DMS53 treated with DMSO at 0.1 percent for 48 hours (cell line): Measurements from ENCODE around the gene PTGDS.
A peak's percentile ranks its signal among the peaks of the same experiment; 100 is the strongest.

Experiments
- DNase-seq: peaks from one replicate; lab custom pipeline; 2025; ENCODE audit not compliant: unreplicated experiment; lab: John Stamatoyannopoulos, UW

PTGDS gene

DNA sequence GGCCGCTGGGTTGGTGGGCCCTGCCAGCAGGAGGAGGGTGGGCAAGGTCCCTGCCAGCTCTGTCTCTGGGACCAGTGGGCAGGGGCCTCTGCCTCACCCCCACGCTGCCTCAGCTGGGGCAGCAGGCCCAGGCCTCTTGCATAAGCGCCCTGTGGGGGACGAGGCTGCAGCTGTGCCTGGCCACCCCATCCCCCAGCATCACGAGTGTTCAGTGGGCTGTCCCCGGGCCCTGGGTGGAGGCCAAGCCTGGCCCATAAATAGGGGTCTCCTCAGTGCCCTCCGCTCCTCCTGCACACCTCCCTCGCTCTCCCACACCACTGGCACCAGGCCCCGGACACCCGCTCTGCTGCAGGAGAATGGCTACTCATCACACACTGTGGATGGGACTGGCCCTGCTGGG, at the start of gene PTGDS:
PTGDS (plus strand) TSS at position 282 of the 400 bp plus-strand sequence; CDS start at position 357, 75 bp downstream.
- DNase-seq: no peak

DNA sequence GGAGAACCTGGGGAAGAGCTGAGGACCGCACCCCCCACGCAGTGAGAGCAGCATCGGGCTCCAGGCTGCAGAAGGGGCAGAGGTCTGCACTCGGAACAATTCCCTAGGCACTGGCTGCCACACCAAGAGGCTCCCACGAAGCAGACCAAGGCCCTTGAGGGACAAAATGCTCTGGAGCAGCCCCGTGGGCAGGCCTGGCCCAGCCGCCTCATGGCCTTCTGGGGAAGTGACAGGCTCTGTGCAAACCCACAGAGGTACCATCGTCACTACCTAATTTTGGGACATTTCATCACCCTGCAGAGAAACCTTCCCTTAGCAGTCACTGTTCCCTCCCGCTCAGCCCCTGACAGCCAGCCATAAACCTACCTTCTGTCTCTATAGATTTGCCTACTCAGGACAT, 48.7 kb upstream of the PTGDS start:
- no peak for DNase-seq

DNA sequence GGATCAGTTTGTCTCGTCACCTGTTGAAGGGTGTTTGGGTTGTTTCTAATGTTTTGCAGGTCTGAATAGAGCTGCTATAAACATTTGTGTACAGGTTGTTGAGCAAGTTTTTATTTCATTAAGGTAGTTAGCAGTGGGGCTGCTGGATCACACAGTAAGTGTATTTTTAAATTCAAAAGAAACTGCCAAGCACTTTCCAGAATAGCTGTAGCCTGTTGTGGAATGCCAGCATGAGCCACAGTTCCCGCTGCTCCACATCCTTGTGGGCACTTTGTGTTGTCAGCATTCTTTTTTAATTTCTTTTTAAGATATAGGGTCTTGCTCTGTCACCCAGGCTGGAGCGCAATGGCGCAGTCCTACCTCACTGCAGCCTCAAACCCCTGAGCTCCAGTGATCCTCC, 47.3 kb upstream of the PTGDS start:
- DNase-seq: no peak

DNA sequence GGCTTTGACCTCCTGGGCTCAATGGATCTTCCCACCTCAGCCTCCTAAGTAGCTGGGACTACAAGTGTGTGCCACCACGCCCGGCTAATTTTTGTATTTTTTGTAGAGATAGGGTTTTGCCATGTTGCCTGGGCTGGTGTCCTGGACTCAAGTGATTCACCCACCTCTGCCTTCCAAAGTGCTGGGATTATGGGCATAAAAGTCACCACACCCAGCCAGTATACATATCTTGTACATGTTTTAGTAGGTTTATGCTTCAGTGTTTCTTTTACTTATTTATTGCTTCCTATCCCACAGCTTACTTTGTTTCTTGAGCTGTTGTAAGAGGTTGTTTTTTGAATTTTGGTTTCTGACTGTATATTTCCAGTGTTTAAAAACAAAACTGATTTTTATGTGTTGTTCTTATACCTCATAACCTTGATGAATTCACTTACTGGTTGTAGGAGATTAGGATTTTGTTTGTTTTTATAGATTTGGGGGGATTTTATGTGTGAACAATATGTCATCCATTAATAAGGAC, 45.6 kb upstream of the PTGDS start:
- no peak for DNase-seq

DNA sequence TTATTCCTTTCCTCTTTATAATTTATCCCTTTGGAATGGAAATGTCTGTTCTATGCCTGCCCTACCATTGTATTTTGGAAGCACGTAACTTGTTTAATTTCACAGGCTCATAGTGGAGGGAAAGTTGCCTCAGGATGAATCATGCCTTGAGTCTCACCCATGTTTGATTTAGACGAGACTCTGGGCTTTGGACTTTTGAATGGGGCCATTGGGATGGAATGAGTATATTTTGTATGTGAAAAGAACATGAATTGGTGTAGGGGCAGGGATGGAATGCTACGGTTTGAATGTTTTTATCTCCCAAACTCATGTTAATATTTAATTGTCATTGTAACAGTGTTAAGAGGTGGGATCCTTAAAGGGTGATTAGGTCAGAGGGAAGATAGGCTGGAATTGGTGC, 43.0 kb upstream of the PTGDS start:
- no peak for DNase-seq

DNA sequence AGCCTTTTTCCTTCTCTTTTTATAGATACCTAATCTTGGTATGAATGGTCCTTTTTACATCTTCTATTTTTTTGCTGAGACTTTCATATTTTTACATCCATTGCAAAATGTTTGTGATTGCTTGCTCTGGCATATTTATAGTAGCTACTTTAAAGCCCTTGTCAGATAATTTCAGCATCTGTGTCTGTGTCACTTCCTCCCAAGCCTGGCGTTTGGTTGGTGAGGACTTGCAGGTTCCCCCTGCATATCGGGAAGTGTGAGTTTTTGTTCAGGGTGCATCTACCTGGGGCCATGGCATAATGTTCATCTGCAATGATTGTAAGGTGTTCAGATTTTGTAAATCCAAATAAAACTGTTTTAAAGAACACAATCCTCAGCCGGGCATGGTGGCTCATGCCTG, 41.7 kb upstream of the PTGDS start:
- no peak for DNase-seq

DNA sequence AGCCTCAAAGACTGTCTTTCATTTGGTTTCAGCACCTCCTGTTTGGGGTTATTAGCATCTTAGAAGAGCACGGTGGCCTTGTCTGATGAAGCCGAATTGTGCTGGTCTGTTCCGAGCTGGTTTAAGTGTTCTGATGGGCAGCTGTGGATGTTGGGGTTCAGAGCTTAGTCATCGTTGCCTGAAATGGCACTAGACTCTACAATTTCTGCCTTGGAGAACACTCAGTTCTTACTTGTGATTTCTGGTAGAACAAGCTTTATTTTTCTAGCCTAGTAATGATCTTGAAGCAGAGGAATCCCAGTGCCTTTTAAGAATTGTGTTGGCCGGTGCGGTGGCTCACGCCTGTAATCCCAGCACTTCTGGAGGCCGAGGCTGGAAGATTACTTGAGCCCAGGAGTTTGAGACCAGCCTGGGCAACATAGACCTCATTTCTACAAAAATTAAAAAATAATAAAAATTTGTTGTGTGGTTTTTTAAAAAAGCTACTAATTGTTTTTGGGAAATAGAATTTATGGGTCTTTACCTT, 40.6 kb upstream of the PTGDS start:
- DNase-seq: no peak

DNA sequence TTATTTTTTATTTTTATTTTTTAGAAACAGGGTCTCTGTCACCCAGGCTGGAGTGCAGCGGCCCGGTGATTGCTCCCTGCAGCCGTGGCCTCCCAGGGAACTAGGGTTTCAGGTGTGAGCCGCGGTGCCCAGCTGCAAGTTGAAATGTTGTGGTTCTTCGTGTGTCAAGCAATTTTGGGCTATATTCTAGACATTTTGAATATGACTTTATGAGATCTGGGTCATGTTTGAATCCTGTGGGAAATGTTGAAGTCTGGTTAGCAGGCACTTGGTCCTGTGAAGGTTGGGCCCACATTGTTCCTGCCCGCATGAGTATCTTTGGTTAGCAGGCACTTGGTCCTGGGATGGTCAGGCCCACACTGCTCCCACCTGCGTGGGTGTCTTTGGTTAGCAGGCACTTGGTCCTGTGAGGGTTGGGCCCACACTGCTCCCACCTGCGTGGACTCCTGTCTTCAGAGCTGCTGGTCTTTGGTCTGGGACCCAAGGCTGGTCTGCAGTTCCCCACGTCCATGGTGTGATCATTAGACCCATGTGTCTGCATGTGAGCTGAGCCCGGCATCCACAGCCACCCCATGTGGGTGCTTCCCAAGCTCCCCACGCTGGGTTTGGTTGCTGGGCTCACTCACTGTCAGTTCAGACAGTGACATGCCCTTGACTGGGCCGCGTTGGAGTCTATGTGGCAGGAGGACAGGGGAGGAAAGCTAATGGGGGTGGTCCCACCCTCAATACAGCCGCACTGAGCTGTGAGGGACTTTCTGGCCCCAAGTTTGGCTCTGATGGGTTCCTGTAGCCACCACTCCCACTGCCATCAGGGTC, 39.9 kb upstream of the PTGDS start:
- DNase-seq: no peak

DNA sequence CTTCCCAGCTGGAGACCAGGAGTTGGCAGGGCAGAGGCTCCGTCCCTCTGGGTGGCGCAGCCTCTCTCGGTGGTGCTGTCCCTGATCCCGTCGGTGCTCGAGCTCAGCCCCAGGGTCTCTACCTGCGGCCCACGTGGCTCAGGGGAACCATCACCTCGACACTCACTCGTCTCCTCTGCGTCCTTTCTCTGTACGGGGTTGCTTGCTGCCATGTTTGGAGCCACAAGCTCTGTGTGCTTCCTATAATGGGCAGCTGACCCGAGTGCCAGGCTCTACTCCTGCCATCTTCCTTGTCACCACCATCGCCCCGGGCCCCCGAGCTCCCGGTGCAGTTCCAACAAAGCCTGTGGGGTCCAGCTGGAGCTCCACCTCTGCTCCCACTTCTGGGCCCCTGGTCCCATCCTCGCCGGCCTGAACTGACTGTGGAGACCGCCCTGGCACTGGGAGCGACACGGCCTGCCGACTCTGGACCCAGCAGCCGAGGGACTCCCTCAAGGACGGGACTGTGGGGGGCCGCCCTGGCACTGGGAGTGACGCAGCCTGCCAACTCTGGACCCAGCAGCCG, 37.8 kb upstream of the PTGDS start:
- DNase-seq: no peak

DNA sequence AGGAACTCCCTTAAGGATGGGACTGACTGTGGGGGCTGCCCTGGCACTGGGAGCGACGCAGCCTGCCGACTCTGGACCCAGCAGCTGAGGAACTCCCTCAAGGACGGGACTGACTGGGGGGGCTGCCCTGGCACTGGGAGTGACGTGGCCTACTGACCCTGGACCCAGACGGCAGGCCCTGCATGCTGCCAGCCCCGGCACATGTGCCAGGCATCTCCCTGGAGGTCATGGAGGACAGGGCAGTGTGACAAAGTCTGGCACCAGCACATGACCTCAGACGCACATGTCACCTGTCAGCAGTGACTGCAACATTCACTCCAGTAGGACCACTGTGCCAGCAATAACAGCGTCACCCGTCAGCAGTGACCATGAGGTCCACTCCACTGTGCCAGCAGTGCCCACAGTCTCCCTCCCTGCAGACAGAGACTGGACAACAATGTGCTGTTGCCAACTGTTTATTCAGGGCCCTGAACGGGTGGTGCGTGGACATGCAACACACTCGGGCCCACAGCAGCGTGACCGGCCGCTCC, 37.2 kb upstream of the PTGDS start:
- DNase-seq: no peak

DNA sequence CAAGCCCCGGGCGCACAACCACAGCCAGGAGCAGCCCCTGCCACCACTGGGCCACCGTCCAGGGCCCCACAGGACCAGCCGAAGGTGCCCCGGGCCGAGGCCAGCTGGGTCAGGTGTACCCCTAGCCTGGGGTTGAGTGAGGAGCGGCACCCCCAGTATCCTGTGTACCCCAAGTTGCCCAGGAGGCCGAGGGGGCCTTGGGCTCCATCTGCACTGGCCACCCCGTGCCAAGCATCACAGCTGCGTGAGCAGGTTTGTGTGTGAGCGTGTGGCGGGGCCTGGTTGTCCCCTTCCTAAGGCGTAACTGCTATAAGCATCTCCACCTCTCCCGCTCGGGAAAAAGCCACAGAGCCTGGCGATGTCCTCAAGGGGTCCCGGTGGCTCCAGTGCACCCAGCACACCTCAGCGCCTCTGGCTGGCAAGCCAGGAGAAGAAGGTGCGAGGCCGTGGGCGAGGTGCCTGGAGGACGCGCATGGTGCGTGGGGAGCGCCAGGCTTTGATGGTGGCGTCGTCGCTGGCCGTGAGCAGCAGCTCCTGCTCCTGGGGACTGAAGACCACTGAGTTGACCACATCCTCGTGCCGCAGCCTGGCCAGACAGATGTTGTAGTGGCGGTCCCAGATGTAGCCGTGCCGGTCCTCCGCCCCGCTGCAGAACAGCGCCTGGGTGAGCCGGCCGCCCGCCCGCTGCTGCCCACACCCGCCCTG, 36.6 kb upstream of the PTGDS start:
- no peak for DNase-seq

DNA sequence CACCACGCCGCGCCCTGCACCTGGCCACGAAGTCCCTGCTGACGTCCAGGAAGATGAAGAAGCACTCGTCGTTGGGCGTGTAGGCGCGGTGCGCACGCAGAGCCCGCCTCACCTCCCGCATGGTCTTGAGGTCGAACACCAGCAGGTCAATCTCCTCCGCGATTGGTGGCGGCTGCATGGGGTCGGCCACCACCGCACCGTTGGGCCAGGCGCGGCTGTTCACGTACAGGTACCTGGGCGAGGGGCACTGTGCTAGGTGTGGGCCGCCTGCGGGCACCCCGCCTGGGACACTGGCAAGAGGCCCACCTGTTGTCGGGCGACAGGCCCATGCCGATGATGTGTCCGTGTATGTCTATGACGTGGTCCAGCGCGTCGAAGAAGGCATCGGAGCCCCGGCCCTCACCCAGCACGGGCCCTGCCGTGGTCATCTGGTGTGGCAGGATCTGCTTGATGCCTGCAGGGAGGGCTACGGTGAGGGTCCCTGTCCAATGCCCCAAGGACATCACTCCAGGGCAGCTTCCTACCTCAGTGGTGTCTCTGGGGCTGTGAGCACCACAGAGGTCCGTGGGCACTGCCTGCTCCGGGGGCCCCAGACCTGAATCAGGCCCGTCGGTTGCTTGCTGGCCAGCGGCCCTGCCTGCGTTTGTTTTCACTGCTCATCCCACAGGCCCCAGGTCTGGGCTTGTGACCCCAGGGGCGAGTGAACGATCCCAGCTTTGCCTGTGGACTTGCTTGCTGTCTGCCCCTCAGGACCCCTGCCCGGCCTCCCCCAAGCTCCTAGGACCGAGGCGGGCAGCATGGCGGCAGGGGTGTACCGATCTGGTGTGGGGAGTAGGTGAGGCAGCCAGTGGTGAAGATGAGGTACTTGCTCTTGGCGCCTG, 35.8 kb upstream of the PTGDS start:
- DNase-seq: no peak

DNA sequence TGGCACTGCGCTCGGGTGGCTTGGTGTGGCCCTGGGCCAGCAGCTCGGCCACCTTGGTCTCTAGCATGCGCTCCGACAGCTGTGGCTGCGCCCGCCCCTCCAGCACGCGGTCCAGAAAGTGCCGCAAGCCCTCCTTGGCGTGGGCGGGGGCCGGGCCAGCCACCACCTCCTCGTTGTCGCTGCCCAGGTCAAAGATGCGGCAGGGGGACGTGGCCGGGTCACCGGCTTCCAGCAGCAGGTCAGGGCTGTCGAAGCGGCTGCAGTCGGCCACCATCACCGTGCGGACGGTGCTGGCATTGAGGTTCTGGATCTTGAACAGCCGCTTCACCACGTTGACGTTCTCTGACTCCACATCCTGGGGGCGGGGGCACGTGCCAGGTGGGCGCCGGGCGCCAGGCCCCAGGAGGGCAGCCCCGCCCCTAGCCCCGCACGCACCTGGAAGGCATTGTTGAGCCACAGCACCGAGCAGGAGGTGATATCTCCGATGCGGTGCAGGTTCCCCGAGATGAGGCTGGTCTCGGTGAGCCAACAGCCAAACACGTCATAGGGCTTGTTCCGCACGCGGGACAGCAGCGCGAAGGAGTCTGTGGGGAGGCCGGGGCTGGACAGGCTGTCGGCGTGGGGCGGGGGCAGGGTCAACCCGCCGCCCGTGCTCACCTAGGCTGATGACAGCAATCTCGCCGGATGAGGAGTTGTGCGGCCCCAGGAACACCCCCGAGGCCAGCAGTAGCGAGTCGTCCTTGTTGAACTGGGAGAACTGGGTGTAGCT, 35.0 kb upstream of the PTGDS start:
- DNase-seq: no peak

DNA sequence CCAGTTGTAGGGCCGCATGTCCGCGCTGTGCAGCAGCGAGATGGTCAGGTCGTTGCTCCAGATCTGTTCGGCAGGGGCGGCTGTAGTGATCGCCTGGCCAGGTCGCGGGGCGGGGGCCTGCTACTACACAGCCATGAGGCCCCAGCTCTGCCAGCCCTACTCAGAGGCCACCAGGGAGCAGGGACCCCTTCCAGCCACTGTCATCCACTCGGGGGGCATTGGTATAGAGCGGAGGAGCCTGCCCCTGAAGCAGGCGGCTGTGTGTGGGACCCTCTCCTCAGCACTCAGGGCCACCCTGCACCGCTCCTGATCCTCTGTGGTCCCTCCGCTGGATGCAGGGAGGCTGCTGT, 34.4 kb upstream of the PTGDS start:
- no peak for DNase-seq

DNA sequence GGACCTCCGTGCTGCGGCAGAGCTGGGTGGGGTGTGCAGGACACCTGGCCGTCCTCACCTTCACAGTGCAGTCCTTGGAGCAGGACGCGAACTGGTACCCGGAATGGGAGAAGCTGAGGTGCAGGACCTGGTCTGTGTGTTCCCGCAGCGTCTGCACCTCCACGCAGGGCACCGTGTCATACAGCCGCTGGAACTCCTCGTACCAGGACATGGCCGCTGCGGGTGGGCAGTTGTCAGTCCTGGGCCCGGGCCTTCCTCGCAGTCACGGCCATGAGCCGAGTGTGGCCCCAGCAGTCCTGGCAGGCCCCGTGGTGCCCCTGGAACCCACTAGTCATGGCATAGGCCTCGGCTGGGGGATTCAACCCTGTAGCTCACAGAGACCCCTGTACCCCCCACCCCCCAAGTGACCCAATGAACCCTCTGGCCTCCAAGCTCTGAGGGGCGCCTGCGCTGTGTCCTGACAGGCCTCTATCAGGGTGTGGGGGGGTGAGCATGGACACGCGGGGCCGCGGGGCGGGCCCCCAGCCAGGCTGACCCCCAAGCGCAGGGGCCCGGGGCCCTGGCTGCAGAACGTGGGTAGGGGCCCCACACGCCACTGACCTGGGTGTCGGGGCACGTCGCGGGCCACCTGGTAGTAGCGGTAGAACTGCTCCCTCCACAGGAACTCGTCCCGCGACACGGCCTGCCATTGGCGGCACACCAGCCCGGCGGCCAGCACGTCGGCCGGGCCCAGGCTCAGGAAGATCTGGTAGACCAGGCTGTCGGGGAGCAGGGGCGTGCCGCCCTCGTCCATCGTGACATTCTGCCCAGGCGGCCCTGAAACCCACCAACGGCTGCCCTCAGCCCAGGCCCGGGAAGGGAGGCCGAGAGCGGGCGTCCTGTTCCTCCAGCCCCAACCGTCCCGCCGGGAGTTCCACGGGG, 33.8 kb upstream of the PTGDS start:
- no peak for DNase-seq

DNA sequence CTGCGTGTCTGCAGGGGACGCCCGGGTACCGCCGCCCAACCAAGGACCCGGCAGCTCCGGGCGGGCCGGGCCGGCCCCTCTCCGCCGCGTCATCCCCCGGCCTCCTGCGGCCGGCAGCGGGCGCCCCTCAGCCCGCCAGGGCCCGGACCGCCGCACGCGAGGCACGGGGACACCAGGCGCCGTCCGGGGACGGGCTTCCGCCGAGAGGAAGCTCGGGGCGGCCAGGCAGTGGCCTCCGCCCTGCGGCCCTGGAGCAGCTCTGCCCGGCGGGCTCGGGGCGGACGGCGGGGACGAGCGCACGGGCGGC, 33.1 kb upstream of the PTGDS start:
- DNase-seq: peak; percentile 18

DNA sequence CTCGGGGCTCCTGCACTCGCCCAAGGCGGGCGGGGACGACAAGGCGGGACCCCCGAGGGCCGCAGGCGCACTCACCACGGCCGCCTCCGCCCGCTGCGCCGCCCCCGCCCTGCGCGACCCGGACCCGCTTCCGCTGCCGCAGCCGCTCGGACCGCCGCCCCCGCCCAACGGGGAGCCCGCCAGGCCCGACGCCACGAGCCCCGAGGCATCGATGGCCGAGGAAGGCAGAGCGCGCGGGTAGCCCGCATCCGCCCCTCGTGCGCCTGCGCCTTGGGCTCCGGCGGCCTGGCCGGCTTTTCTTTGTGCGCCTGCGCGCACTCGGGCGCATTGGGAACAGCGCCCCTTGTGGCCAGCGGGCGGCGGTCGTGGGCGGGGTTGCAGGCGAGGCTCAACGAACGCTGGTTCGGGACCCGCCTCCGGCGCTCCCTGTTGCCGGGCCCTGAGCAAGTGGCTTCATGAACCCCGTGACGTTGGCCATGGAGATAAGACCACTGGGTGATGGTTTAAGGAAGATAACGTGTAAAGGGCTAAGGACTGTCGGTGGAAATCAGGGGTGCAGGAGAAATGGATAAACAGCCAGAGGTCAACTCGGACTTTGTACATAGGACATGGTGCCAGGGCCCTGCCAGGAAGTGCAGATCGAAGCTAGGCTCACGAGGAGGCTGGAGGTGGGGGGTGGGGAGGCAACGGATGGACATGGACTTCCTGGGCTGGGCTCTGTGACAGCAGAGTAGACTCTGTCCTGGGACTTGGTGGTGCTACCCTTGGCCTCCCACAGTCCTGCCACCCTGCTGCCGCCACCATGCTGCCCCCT, 32.6 kb upstream of the PTGDS start, which contains the start of the genes C8G and FBXW5:
C8G (plus strand) TSS at position 725 of the 814 bp plus-strand sequence; CDS start at position 803, 78 bp downstream.
FBXW5 (minus strand) TSS at position 220 of the 814 bp plus-strand sequence. CDS start 655 bp downstream, outside the sequence.
- peak; percentile 86 for DNase-seq
